Measurements from ENCODE around the gene GRM8.

The GRM8 gene

DNA sequence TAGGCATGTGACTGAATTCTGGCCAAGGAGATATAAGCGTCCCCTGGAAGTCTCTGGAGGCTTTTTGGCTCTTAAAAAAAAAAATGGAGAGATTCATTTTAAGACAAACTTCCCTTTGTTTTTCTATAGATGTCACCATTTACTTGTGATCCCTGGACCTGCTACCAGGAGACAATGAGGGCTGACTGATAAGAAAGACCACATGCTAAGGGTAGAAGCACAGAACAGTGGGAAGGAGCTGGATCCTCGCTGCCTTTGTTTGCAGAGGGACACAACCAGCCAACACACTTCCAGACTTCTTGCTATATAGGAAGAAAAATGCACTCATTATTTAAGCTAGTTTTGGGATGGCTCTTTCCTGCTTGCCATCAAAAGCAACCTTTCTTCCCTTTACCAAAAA lies 172.2 kb downstream of the GRM8 start:
- no peak for TF ChIP-seq TCF4 (CRISPR knock-in tag; IDR thresholded peaks at IDR 0.05; ENCODE audit: borderline replicate concordance)
- no peak for TF ChIP-seq TOX (CRISPR knock-in tag; IDR thresholded peaks at IDR 0.05; ENCODE audit: borderline replicate concordance)
- no peak for TF ChIP-seq ZFP3 (CRISPR knock-in tag; IDR thresholded peaks at IDR 0.05)
- no peak for TF ChIP-seq ZFP30 (CRISPR knock-in tag; IDR thresholded peaks at IDR 0.05)
- TF ChIP-seq, protein P1, sequence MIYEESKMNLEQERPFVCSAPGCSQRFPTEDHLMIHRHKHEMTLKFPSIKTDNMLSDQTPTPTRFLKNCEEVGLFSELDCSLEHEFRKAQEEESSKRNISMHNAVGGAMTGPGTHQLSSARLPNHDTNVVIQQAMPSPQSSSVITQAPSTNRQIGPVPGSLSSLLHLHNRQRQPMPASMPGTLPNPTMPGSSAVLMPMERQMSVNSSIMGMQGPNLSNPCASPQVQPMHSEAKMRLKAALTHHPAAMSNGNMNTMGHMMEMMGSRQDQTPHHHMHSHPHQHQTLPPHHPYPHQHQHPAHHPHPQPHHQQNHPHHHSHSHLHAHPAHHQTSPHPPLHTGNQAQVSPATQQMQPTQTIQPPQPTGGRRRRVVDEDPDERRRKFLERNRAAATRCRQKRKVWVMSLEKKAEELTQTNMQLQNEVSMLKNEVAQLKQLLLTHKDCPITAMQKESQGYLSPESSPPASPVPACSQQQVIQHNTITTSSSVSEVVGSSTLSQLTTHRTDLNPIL (CRISPR knock-in tag; IDR thresholded peaks at IDR 0.05; ENCODE audit: low read depth), result no peak
- no peak for TF ChIP-seq ZNF70 (CRISPR knock-in tag; IDR thresholded peaks at IDR 0.05)
- TF ChIP-seq ZNF565 (CRISPR knock-in tag; conservative IDR thresholded peaks at IDR 0.05; ENCODE audit: low read depth), result no peak
- no peak for TF ChIP-seq CSDC2 (CRISPR knock-in tag; IDR thresholded peaks at IDR 0.05)
- no peak for ATAC-seq

DNA sequence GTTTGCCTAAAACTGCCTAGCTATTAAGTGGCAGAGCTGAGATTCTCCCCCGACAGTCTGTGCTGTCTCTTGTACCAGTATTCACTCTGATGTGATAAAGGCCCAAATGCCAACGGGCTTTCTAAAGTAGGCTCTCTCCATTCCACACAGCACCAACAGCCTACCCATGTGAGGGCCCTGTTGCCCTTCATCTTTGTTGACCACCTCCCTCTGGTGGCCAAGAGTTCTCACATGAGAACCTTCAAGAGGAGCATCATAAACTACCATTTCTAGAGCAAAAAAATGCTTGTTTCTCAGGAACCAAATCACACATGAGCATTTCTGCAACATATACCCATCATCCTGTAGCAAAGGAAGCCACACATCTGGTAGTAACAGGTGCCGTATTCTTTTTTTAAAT lies 185.8 kb downstream of the GRM8 start:
- no peak for ATAC-seq

DNA sequence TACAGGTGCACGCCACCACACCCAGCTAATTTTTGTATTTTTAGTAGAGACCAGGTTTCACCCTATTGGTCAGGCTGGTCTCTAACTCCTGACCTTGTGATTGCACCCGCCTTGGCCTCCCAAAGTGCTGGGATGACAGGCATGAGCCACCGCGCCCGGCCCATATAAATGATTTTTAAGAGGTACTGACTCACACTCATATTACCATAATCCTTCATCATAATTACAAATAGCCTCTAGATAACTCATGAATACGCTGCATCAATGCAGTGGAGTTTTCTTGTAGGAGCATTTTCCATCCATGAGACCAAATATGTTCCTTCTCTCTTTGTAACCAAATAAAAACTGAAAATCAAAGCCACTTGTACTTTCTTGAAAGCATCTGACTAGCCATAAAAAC lies 193.3 kb downstream of the GRM8 start:
- TF ChIP-seq, protein P2, sequence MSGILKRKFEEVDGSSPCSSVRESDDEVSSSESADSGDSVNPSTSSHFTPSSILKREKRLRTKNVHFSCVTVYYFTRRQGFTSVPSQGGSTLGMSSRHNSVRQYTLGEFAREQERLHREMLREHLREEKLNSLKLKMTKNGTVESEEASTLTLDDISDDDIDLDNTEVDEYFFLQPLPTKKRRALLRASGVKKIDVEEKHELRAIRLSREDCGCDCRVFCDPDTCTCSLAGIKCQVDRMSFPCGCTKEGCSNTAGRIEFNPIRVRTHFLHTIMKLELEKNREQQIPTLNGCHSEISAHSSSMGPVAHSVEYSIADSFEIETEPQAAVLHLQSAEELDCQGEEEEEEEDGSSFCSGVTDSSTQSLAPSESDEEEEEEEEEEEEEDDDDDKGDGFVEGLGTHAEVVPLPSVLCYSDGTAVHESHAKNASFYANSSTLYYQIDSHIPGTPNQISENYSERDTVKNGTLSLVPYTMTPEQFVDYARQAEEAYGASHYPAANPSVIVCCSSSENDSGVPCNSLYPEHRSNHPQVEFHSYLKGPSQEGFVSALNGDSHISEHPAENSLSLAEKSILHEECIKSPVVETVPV (CRISPR knock-in tag; IDR thresholded peaks at IDR 0.05), result no peak
- TF ChIP-seq, protein P3, sequence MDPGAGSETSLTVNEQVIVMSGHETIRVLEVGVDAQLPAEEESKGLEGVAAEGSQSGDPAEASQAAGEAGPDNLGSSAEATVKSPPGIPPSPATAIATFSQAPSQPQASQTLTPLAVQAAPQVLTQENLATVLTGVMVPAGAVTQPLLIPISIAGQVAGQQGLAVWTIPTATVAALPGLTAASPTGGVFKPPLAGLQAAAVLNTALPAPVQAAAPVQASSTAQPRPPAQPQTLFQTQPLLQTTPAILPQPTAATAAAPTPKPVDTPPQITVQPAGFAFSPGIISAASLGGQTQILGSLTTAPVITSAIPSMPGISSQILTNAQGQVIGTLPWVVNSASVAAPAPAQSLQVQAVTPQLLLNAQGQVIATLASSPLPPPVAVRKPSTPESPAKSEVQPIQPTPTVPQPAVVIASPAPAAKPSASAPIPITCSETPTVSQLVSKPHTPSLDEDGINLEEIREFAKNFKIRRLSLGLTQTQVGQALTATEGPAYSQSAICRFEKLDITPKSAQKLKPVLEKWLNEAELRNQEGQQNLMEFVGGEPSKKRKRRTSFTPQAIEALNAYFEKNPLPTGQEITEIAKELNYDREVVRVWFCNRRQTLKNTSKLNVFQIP (CRISPR knock-in tag; IDR thresholded peaks at IDR 0.05; ENCODE audit: borderline replicate concordance, low read depth), result no peak
- TF ChIP-seq ZNF8 (CRISPR knock-in tag; IDR thresholded peaks at IDR 0.05), result no peak
- TF ChIP-seq SNAI2 (CRISPR knock-in tag; IDR thresholded peaks at IDR 0.05), result no peak
- TF ChIP-seq ESRRG (CRISPR knock-in tag; IDR thresholded peaks at IDR 0.05), result no peak
- TF ChIP-seq, protein P4, sequence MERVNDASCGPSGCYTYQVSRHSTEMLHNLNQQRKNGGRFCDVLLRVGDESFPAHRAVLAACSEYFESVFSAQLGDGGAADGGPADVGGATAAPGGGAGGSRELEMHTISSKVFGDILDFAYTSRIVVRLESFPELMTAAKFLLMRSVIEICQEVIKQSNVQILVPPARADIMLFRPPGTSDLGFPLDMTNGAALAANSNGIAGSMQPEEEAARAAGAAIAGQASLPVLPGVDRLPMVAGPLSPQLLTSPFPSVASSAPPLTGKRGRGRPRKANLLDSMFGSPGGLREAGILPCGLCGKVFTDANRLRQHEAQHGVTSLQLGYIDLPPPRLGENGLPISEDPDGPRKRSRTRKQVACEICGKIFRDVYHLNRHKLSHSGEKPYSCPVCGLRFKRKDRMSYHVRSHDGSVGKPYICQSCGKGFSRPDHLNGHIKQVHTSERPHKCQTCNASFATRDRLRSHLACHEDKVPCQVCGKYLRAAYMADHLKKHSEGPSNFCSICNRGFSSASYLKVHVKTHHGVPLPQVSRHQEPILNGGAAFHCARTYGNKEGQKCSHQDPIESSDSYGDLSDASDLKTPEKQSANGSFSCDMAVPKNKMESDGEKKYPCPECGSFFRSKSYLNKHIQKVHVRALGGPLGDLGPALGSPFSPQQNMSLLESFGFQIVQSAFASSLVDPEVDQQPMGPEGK (CRISPR knock-in tag; IDR thresholded peaks at IDR 0.05; ENCODE audit: borderline replicate concordance), result no peak
- no peak for TF ChIP-seq TCF4 (CRISPR knock-in tag; IDR thresholded peaks at IDR 0.05; ENCODE audit: borderline replicate concordance)
- no peak for TF ChIP-seq ZFP30 (CRISPR knock-in tag; IDR thresholded peaks at IDR 0.05)
- TF ChIP-seq TOX (CRISPR knock-in tag; IDR thresholded peaks at IDR 0.05; ENCODE audit: borderline replicate concordance), result no peak
- no peak for TF ChIP-seq ZFP3 (CRISPR knock-in tag; IDR thresholded peaks at IDR 0.05)
- TF ChIP-seq PPARA (CRISPR knock-in tag; IDR thresholded peaks at IDR 0.05; ENCODE audit: borderline replicate concordance), result no peak
- TF ChIP-seq, protein P5, sequence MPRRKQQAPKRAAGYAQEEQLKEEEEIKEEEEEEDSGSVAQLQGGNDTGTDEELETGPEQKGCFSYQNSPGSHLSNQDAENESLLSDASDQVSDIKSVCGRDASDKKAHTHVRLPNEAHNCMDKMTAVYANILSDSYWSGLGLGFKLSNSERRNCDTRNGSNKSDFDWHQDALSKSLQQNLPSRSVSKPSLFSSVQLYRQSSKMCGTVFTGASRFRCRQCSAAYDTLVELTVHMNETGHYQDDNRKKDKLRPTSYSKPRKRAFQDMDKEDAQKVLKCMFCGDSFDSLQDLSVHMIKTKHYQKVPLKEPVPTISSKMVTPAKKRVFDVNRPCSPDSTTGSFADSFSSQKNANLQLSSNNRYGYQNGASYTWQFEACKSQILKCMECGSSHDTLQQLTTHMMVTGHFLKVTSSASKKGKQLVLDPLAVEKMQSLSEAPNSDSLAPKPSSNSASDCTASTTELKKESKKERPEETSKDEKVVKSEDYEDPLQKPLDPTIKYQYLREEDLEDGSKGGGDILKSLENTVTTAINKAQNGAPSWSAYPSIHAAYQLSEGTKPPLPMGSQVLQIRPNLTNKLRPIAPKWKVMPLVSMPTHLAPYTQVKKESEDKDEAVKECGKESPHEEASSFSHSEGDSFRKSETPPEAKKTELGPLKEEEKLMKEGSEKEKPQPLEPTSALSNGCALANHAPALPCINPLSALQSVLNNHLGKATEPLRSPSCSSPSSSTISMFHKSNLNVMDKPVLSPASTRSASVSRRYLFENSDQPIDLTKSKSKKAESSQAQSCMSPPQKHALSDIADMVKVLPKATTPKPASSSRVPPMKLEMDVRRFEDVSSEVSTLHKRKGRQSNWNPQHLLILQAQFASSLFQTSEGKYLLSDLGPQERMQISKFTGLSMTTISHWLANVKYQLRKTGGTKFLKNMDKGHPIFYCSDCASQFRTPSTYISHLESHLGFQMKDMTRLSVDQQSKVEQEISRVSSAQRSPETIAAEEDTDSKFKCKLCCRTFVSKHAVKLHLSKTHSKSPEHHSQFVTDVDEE (CRISPR knock-in tag; IDR thresholded peaks at IDR 0.05), result no peak
- no peak for TF ChIP-seq ZNF70 (CRISPR knock-in tag; IDR thresholded peaks at IDR 0.05)
- TF ChIP-seq BACH2 (CRISPR knock-in tag; IDR thresholded peaks at IDR 0.05; ENCODE audit: borderline replicate concordance), result no peak
- TF ChIP-seq ISL1 (CRISPR knock-in tag; IDR thresholded peaks at IDR 0.05), result no peak
- TF ChIP-seq, protein P1 (CRISPR knock-in tag; IDR thresholded peaks at IDR 0.05; ENCODE audit: low read depth), result no peak
- no peak for TF ChIP-seq CSDC2 (CRISPR knock-in tag; IDR thresholded peaks at IDR 0.05)
- no peak for ATAC-seq

More for the DNA sequence above, 185.8 kb downstream of the GRM8 start:
- TF ChIP-seq, protein P4 (CRISPR knock-in tag; IDR thresholded peaks at IDR 0.05; ENCODE audit: borderline replicate concordance), result no peak
- no peak for TF ChIP-seq ARNTL (CRISPR knock-in tag; IDR thresholded peaks at IDR 0.05; ENCODE audit: borderline replicate concordance, low read depth)
